ENCODE results near the gene TELO2. TPM values are rescaled to one million over a fixed set of nuclear protein-coding genes. Genes with fewer than 3 reads are reported as not detected.
A peak's percentile ranks its signal among the peaks of the same experiment; 100 is the strongest.

TELO2 gene
- total and polyA plus RNA-seq, 5 experiments from 2014 or later = 9.8 to 51.5 (median 18.1) TPM

GRCh38 chr16:1538804-1539520 is 45.8 kb downstream of the TELO2 start:
- no peaks in the 10 kb centered on the region for H3K27me3 Mint-ChIP-seq
- peak overlapping the region in 9 of 10 donors; percentile 68 to 97 (median 91) for H3K27ac Mint-ChIP-seq

GRCh38 chr16:1539720-1540555 is 46.8 kb downstream of the TELO2 start:
- no peaks in the 10 kb centered on the region for H3K9me3 Mint-ChIP-seq
- H3K36me3 Mint-ChIP-seq = peaks cover 16 to 75% (median 17%) of the 10 kb centered on the region in 3 donors
- H3K4me3 Mint-ChIP-seq = peak overlapping the region in 7 of 10 donors; percentile 45 to 99 (median 98)
- peaks cover 27 to 87% (median 82%) of the 10 kb centered on the region in 4 donors for H3K4me1 Mint-ChIP-seq
- H3K27ac Mint-ChIP-seq = peak overlapping the region; percentile 27 to 87 (median 64)
- POLR2A ChIA-PET = interaction anchor here (0.9 to 11.3 kb wide), 5 partner anchors 6 to 231 kb away, joined by 3 to 135 read pairs (median 89); partner anchors contain the start of genes CRAMP1, IFT140 and UBE2I
- DNase-seq (no peak), ATAC-seq (no peak)
- no peaks in the 10 kb centered on the region for H3K27me3 Mint-ChIP-seq

More at GRCh38 chr16:1538804-1539520, 45.8 kb downstream of the TELO2 start:
- peak overlapping the region; percentile 96 to 99 (median 98) for H3K4me3 Mint-ChIP-seq
- POLR2A ChIA-PET = interaction anchor here (0.6 to 11.3 kb wide), 10 partner anchors 7 to 426 kb away, joined by 3 to 135 read pairs (median 12); partner anchors contain the start of genes CRAMP1, IFT140, MAPK8IP3 and RPS2
- H3K4me1 Mint-ChIP-seq = peaks cover 27 to 80% (median 78%) of the 10 kb centered on the region in 4 donors
- DNase-seq (peak in 6 of 10 donors; percentile 18 to 47 (median 34)), ATAC-seq (peak; percentile 19 to 31)
- H3K9me3 Mint-ChIP-seq = no peaks in the 10 kb centered on the region
- H3K36me3 Mint-ChIP-seq = peaks cover 18 to 73% (median 20%) of the 10 kb centered on the region in 3 donors

- ATAC-seq = no peak
- H3K4me1 Mint-ChIP-seq = peaks cover 27 to 90% (median 84%) of the 10 kb centered on the region in 4 donors
- peak overlapping the region; percentile 4 to 90 (median 75) for H3K27ac Mint-ChIP-seq
- POLR2A ChIA-PET = interaction anchor here (6.4 to 11.3 kb wide), 2 partner anchors 15 to 18 kb away, joined by 89 to 103 read pairs; no protein-coding TSS in a partner anchor
- peak in 1 of 10 donors; percentile 58 for DNase-seq
- H3K9me3 Mint-ChIP-seq = no peaks in the 10 kb centered on the region
- H3K27me3 Mint-ChIP-seq = no peaks in the 10 kb centered on the region
- peak overlapping the region in 9 of 10 donors; percentile 19 to 99 (median 52) for H3K4me3 Mint-ChIP-seq
- peaks cover 10 to 75% (median 11%) of the 10 kb centered on the region in 3 donors for H3K36me3 Mint-ChIP-seq
These were observed 47.3 kb downstream of the TELO2 start for GRCh38 chr16:1540556-1540855.

GRCh38 chr16:1541293-1542165 is 48.4 kb downstream of the TELO2 start:
- Mint-ChIP-seq H3K27me3 (no peaks in the 10 kb centered on the region), H3K36me3 (peaks cover 8 to 70% (median 9%) of the 10 kb centered on the region in 3 donors), H3K9me3 (no peaks in the 10 kb centered on the region), H3K27ac (peak overlapping the region in 5 of 10 donors; percentile 47 to 87 (median 56)), H3K4me1 (peaks cover 33 to 96% (median 86%) of the 10 kb centered on the region in 4 donors), H3K4me3 (peak overlapping the region in 3 of 10 donors; percentile 30 to 55 (median 41))
- POLR2A ChIA-PET = interaction anchor here (0.7 to 11.3 kb wide), 3 partner anchors 6 to 254 kb away, joined by 3 to 135 read pairs (median 103); partner anchors contain the start of gene TMEM204
- peak in 1 of 10 donors; percentile 60 for DNase-seq
- ATAC-seq = no peak

GRCh38 chr16:1542166-1542500 is 49.0 kb downstream of the TELO2 start:
- no peak for ATAC-seq
- peaks cover 4 to 70% (median 4%) of the 10 kb centered on the region in 3 donors for H3K36me3 Mint-ChIP-seq
- POLR2A ChIA-PET = interaction anchor here (0.6 to 11.3 kb wide), 4 partner anchors 6 to 254 kb away, joined by 3 to 135 read pairs (median 53); partner anchors contain the start of gene TMEM204
- peak overlapping the region in 6 of 10 donors; percentile 47 to 88 (median 60) for H3K27ac Mint-ChIP-seq
- H3K4me1 Mint-ChIP-seq = peaks cover 33 to 96% (median 86%) of the 10 kb centered on the region in 4 donors
- H3K4me3 Mint-ChIP-seq = peak overlapping the region in 3 of 10 donors; percentile 41 to 81 (median 55)
- DNase-seq = no peak
- H3K27me3 Mint-ChIP-seq = no peaks in the 10 kb centered on the region
- no peaks in the 10 kb centered on the region for H3K9me3 Mint-ChIP-seq

GRCh38 chr16:1542533-1542932 is 49.4 kb downstream of the TELO2 start:
- H3K36me3 Mint-ChIP-seq = peaks cover 4 to 70% (median 4%) of the 10 kb centered on the region in 3 donors
- peak overlapping the region in 6 of 10 donors; percentile 30 to 84 (median 62) for H3K4me3 Mint-ChIP-seq
- peak overlapping the region; percentile 47 to 92 (median 88) for H3K27ac Mint-ChIP-seq
- POLR2A ChIA-PET = interaction anchor here (0.6 to 11.3 kb wide), 4 partner anchors 7 to 253 kb away, joined by 3 to 135 read pairs (median 53); partner anchors contain the start of gene TMEM204
- ATAC-seq (no peak), DNase-seq (no peak)
- H3K4me1 Mint-ChIP-seq = peaks cover 32 to 96% (median 86%) of the 10 kb centered on the region in 4 donors
- no peaks in the 10 kb centered on the region for H3K9me3 Mint-ChIP-seq
- no peaks in the 10 kb centered on the region for H3K27me3 Mint-ChIP-seq

- H3K36me3 Mint-ChIP-seq = peaks cover 0 to 72% (median 4%) of the 10 kb centered on the region in 3 donors
- POLR2A ChIA-PET = interaction anchor here (1.2 to 11.3 kb wide), 4 partner anchors 8 to 16 kb away, joined by 3 to 135 read pairs (median 57); partner anchors contain the start of gene TMEM204
- peak in 2 of 10 donors; percentile 26 to 28 for DNase-seq
- ATAC-seq = peak; percentile 65 to 66
- H3K9me3 Mint-ChIP-seq = no peaks in the 10 kb centered on the region
- peak overlapping the region; percentile 59 to 84 (median 75) for H3K4me3 Mint-ChIP-seq
- H3K27ac Mint-ChIP-seq = peak overlapping the region; percentile 47 to 92 (median 90)
- peaks cover 29 to 96% (median 85%) of the 10 kb centered on the region in 4 donors for H3K4me1 Mint-ChIP-seq
- H3K27me3 Mint-ChIP-seq = no peaks in the 10 kb centered on the region
These were observed 50.1 kb downstream of the TELO2 start for GRCh38 chr16:1543085-1543896.

- POLR2A ChIA-PET = interaction anchor here (1.3 to 10.5 kb wide), 4 partner anchors 10 to 19 kb away, joined by 8 to 135 read pairs (median 10); partner anchors contain the start of gene TMEM204
- Mint-ChIP-seq H3K27ac (peak overlapping the region; percentile 28 to 93 (median 84)), H3K9me3 (no peaks in the 10 kb centered on the region), H3K4me3 (peak overlapping the region; percentile 12 to 81 (median 76)), H3K36me3 (peaks cover 3 to 79% (median 4%) of the 10 kb centered on the region in 3 donors), H3K4me1 (peaks cover 33 to 95% (median 85%) of the 10 kb centered on the region in 4 donors), H3K27me3 (no peaks in the 10 kb centered on the region)
- ATAC-seq (peak in 1 of 2 donors; percentile 28), DNase-seq (no peak)
These were observed 52.2 kb downstream of the TELO2 start for GRCh38 chr16:1545044-1546040.

GRCh38 chr16:1546430-1546829 is 53.3 kb downstream of the TELO2 start:
- DNase-seq = no peak
- Mint-ChIP-seq H3K27ac (peak overlapping the region in 7 of 10 donors; percentile 31 to 85 (median 73)), H3K27me3 (no peaks in the 10 kb centered on the region), H3K36me3 (peaks cover 3 to 78% (median 4%) of the 10 kb centered on the region in 3 donors), H3K4me1 (peaks cover 32 to 93% (median 80%) of the 10 kb centered on the region in 4 donors), H3K9me3 (no peaks in the 10 kb centered on the region), H3K4me3 (peak overlapping the region in 7 of 10 donors; percentile 9 to 81 (median 53))
- POLR2A ChIA-PET = interaction anchor here (0.9 to 10.5 kb wide), 4 partner anchors 11 to 64 kb away, joined by 3 to 135 read pairs (median 4); partner anchors contain the start of gene TMEM204
- ATAC-seq = no peak

Measured in naive thymus-derived CD8-positive, alpha-beta T cell (primary cell).